CD4-positive, alpha-beta T cell (primary cell): ENCODE results near the gene CEP131. TPM values are rescaled to one million over a fixed set of nuclear protein-coding genes. Genes with fewer than 3 reads are reported as not detected.
A peak's percentile ranks its signal among the peaks of the same experiment; 100 is the strongest.

Experiments
- ATAC-seq: fragments of 200-7000 bp; cut with Tn5 transposase; one replicate; pipeline ENCODE4 v1.10.0; 2022; ENCODE audit warnings: mild to moderate bottlenecking; ENCODE audit not compliant: poor library complexity
- CTCF ChIA-PET: fragments of 350-600 bp; sonication (Branson Sonifier 250); formaldehyde crosslinking; loops from one replicate; lab custom pipeline; 2021; ENCODE audit warnings: antibody characterized with exemption, inconsistent platforms; lab: Charles Lee
- POLR2A ChIA-PET: fragments of 350-600 bp; sonication (Branson Sonifier 250); formaldehyde crosslinking; loops from one replicate; lab custom pipeline; 2021; ENCODE audit warnings: antibody characterized with exemption, inconsistent platforms; lab: Charles Lee
- DNase-seq, 14 experiments: peaks; one replicate each; pipeline ENCODE4 v3.0.0-alpha.2; 2013 to 2020; ENCODE audit warnings: mixed read lengths in 2 of 14
- H3K27ac ChIP-seq, 2 donors: one replicate each; pipeline versions ENCODE4 v1.5.1 to v1.7.0; 2013; ENCODE audit warnings: low read length in 2 of 2, low read depth in 1 of 2, mild to moderate bottlenecking in 1 of 2
- H3K27me3 ChIP-seq, 2 experiments: 1 replicate in 1 of 2; 2 replicates in 1 of 2; pipeline versions ENCODE4 v1.6.1 to v1.7.0; 2013; ENCODE audit warnings: low read length in 2 of 2, control low read depth in 1 of 2, mild to moderate bottlenecking in 1 of 2, moderate library complexity in 1 of 2; ENCODE audit not compliant: insufficient read depth in 2 of 2, control insufficient read depth in 1 of 2
- H3K36me3 ChIP-seq: one replicate; pipeline ENCODE4 v1.6.1; 2013; ENCODE audit warnings: low read length, control low read depth; ENCODE audit not compliant: insufficient read depth
- H3K4me1 ChIP-seq: one replicate; pipeline ENCODE4 v1.6.1; 2013; ENCODE audit warnings: low read length, control low read depth; ENCODE audit not compliant: insufficient read depth
- H3K4me3 ChIP-seq: one replicate; pipeline ENCODE4 v1.5.1; 2013; ENCODE audit warnings: mild to moderate bottlenecking, low read length, moderate library complexity
- H3K9me3 ChIP-seq, 2 experiments: 1 replicate in 1 of 2; 2 replicates in 1 of 2; pipeline versions ENCODE4 v1.6.1 to v1.7.0; 2013; ENCODE audit warnings: low read length in 2 of 2, mild to moderate bottlenecking in 2 of 2, control low read depth in 1 of 2, moderate library complexity in 1 of 2; ENCODE audit not compliant: control insufficient read depth in 1 of 2, insufficient read depth in 1 of 2
- H3K27ac Mint-ChIP-seq: one replicate; pipeline ENCODE4 v1.8.0; 2020; ENCODE audit warnings: mixed read lengths
- H3K27me3 Mint-ChIP-seq: one replicate; pipeline ENCODE4 v1.8.0; 2021; ENCODE audit warnings: mixed read lengths
- H3K36me3 Mint-ChIP-seq: one replicate; pipeline ENCODE4 v1.8.0; 2021; ENCODE audit warnings: low read depth, mixed read lengths
- H3K4me1 Mint-ChIP-seq: one replicate; pipeline ENCODE4 v1.8.0; 2021; ENCODE audit warnings: low read depth, mixed read lengths
- H3K4me3 Mint-ChIP-seq: one replicate; pipeline ENCODE4 v1.8.0; 2020; ENCODE audit warnings: mild to moderate bottlenecking, mixed read lengths
- H3K9me3 Mint-ChIP-seq: one replicate; pipeline ENCODE4 v1.8.0; 2020; ENCODE audit warnings: mixed read lengths
- intact Hi-C, 2 experiments: fragments of 100-400 bp; cut with DNase I in 1 of 2; cut with micrococcal nuclease in 1 of 2; formaldehyde crosslinking; loops; one replicate each; pipeline versions ENCODE4 v1.15.1 to v1.9.0; 2023 to 2025; cut with DNase I, micrococcal nuclease
- total RNA-seq, 174 experiments: library from RNA in 2 of 174; stranded (reverse) in 2 of 174; gene quantifications; one replicate each; pipeline ENCODE4 v1.2.3 and lab custom pipeline; 2021 to 2026
- TF ChIP-seq, protein P1 (sequence below): fragments of 200-600 bp; IDR thresholded peaks from one replicate; pipeline ENCODE4 v1.8.0; 2022; ENCODE audit warnings: antibody characterized with exemption, mild to moderate bottlenecking

The CEP131 gene
- total RNA-seq, 2 experiments from 2014 or later, result 11.2 to 12.3 TPM

GRCh38 chr17:81163051-81163695 lies 59.6 kb downstream of the CEP131 start:
- no peak overlapping the region for H3K4me3 ChIP-seq
- POLR2A ChIA-PET, result no interaction called here
- Mint-ChIP-seq H3K4me3 (no peak overlapping the region), H3K27ac (no peak overlapping the region), H3K9me3 (no peaks in the 10 kb centered on the region), H3K27me3 (peaks cover 24% of the 10 kb centered on the region), H3K4me1 (peaks cover 4% of the 10 kb centered on the region), H3K36me3 (no peaks in the 10 kb centered on the region)
- H3K27me3 ChIP-seq, result peaks cover 31 to 32% of the 10 kb centered on the region in 2 experiments
- TF ChIP-seq, protein P1, sequence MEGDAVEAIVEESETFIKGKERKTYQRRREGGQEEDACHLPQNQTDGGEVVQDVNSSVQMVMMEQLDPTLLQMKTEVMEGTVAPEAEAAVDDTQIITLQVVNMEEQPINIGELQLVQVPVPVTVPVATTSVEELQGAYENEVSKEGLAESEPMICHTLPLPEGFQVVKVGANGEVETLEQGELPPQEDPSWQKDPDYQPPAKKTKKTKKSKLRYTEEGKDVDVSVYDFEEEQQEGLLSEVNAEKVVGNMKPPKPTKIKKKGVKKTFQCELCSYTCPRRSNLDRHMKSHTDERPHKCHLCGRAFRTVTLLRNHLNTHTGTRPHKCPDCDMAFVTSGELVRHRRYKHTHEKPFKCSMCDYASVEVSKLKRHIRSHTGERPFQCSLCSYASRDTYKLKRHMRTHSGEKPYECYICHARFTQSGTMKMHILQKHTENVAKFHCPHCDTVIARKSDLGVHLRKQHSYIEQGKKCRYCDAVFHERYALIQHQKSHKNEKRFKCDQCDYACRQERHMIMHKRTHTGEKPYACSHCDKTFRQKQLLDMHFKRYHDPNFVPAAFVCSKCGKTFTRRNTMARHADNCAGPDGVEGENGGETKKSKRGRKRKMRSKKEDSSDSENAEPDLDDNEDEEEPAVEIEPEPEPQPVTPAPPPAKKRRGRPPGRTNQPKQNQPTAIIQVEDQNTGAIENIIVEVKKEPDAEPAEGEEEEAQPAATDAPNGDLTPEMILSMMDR, result no peak
- DNase-seq (no peak), ATAC-seq (no peak)
- intact Hi-C loops, result no loop called here
- H3K4me1 ChIP-seq, result peaks cover 22% of the 10 kb centered on the region
- no peak overlapping the region for H3K27ac ChIP-seq
- no peaks in the 10 kb centered on the region for H3K36me3 ChIP-seq
- peaks cover 0 to 42% of the 10 kb centered on the region in 2 experiments for H3K9me3 ChIP-seq
- CTCF ChIA-PET, result no interaction called here

- no peak overlapping the region for H3K27ac Mint-ChIP-seq
- TF ChIP-seq, protein P1, result no peak
- no peak overlapping the region for H3K27ac ChIP-seq
- peaks cover 31 to 32% of the 10 kb centered on the region in 2 experiments for H3K27me3 ChIP-seq
- H3K4me1 ChIP-seq, result peaks cover 22% of the 10 kb centered on the region
- ATAC-seq (no peak), DNase-seq (no peak)
- no peaks in the 10 kb centered on the region for H3K36me3 ChIP-seq
- H3K36me3 Mint-ChIP-seq, result no peaks in the 10 kb centered on the region
- H3K9me3 Mint-ChIP-seq, result no peaks in the 10 kb centered on the region
- H3K4me3 Mint-ChIP-seq, result peak overlapping the region; percentile 54
- CTCF ChIA-PET, result no interaction called here
- intact Hi-C loops, result no loop called here
- no peak overlapping the region for H3K4me3 ChIP-seq
- POLR2A ChIA-PET, result no interaction called here
- H3K9me3 ChIP-seq, result peaks cover 0 to 42% of the 10 kb centered on the region in 2 experiments
- H3K4me1 Mint-ChIP-seq, result peaks cover 4% of the 10 kb centered on the region
- peaks cover 24% of the 10 kb centered on the region for H3K27me3 Mint-ChIP-seq
These were observed 60.3 kb downstream of the CEP131 start for GRCh38 chr17:81162491-81162890.

GRCh38 chr17:81161972-81162371 lies 60.8 kb downstream of the CEP131 start:
- no peak for ATAC-seq
- CTCF ChIA-PET, result no interaction called here
- TF ChIP-seq, protein P1, result no peak
- Mint-ChIP-seq H3K4me1 (no peaks in the 10 kb centered on the region), H3K9me3 (no peaks in the 10 kb centered on the region), H3K27me3 (peaks cover 20% of the 10 kb centered on the region), H3K36me3 (no peaks in the 10 kb centered on the region), H3K27ac (no peak overlapping the region), H3K4me3 (no peak overlapping the region)
- peaks cover 27 to 31% of the 10 kb centered on the region in 2 experiments for H3K27me3 ChIP-seq
- intact Hi-C loops, result no loop called here
- H3K4me1 ChIP-seq, result peaks cover 22% of the 10 kb centered on the region
- H3K27ac ChIP-seq, result no peak overlapping the region
- H3K9me3 ChIP-seq, result peaks cover 0 to 41% of the 10 kb centered on the region in 2 experiments
- POLR2A ChIA-PET, result no interaction called here
- no peak for DNase-seq
- no peak overlapping the region for H3K4me3 ChIP-seq
- no peaks in the 10 kb centered on the region for H3K36me3 ChIP-seq
